Ascending aorta (tissue), 2 donors: ENCODE data around the gene CELSR2. TPM values are rescaled to one million over a fixed set of nuclear protein-coding genes. Genes with fewer than 3 reads are reported as not detected.

ENCODE experiments used
- DNase-seq, 2 donors: peaks; one replicate each; pipeline ENCODE4 v3.0.0-alpha.2; 2019; ENCODE audit warnings: low spot score in 2 of 2
- H3K27ac ChIP-seq, 2 donors: fragments of 200-600 bp; sonication (generic); one replicate each; pipeline ENCODE4 v1.5.1; 2016 to 2017; ENCODE audit warnings: mild to moderate bottlenecking in 1 of 2
- H3K27me3 ChIP-seq: fragments of 200-600 bp; sonication (generic); one replicate; pipeline ENCODE4 v1.5.1; 2017
- H3K36me3 ChIP-seq, 2 donors: fragments of 200-600 bp; sonication (generic); one replicate each; pipeline ENCODE4 v1.5.1; 2016
- H3K4me1 ChIP-seq, 2 donors: fragments of 200-600 bp; sonication (generic); one replicate each; pipeline ENCODE4 v1.5.1; 2016 to 2017; ENCODE audit warnings: mild to moderate bottlenecking in 1 of 2
- H3K4me3 ChIP-seq, 2 donors: fragments of 200-600 bp; sonication (generic); one replicate each; pipeline ENCODE4 v1.5.1; 2016 to 2017; ENCODE audit warnings: mild to moderate bottlenecking in 1 of 2
- H3K9me3 ChIP-seq, 2 donors: fragments of 200-600 bp; sonication (generic); one replicate each; pipeline ENCODE4 v1.5.1; 2016
- intact Hi-C: fragments of 100-400 bp; cut with DNase I; formaldehyde crosslinking; loops from one replicate; pipeline ENCODE4 v1.15.1; 2023
- total RNA-seq: library from RNA; depleted of rRNA; stranded (reverse); fragments of >200 nt; gene quantifications from one replicate; pipeline ENCODE4 v1.1.0, GENCODE V29; 2016
- TF ChIP-seq, protein P1 (sequence below), 3 experiments: fragments of 200-600 bp in 2 of 3; fragments of 450-650 bp in 1 of 3; sonication (generic) in 2 of 3; IDR thresholded peaks; one replicate each; pipeline ENCODE4 v1.5.1; 2016 to 2019; ENCODE audit warnings: antibody characterized with exemption in 3 of 3, mild to moderate bottlenecking in 1 of 3, moderate library complexity in 1 of 3

CELSR2 gene
- total RNA-seq, 1 donor from 2014 or later = 3.6 TPM

DNA sequence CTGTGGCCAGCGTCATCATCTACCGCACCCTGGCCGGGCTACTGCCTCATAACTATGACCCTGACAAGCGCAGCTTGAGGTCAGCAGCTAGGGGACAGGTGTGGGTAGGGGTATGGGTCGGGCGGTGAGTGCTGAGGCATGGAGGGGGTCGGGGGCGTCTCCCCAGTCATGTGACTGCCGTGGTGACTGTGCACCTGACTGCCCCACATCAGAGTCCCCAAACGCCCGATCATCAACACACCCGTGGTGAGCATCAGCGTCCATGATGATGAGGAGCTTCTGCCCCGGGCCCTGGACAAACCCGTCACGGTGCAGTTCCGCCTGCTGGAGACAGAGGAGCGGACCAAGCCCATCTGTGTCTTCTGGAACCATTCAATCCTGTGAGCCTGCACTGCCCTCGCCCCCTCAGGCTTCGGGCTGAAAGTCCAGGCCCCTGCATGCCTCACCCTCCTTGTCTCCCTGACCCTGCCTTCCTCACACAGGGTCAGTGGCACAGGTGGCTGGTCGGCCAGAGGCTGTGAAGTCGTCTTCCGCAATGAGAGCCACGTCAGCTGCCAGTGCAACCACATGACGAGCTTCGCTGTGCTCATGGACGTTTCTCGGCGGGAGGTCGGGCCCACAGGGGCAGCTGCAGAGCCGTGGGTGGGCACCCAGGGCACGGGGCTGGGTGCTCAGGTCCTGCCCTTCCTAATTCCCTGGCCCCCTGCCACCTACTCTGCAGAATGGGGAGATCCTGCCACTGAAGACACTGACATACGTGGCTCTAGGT is 20.1 kb downstream of the CELSR2 start:
- H3K36me3 ChIP-seq = peaks cover 4 to 5% of the 10 kb centered on the region in 2 donors
- H3K4me3 ChIP-seq = no peak overlapping the region
- TF ChIP-seq, protein P1, sequence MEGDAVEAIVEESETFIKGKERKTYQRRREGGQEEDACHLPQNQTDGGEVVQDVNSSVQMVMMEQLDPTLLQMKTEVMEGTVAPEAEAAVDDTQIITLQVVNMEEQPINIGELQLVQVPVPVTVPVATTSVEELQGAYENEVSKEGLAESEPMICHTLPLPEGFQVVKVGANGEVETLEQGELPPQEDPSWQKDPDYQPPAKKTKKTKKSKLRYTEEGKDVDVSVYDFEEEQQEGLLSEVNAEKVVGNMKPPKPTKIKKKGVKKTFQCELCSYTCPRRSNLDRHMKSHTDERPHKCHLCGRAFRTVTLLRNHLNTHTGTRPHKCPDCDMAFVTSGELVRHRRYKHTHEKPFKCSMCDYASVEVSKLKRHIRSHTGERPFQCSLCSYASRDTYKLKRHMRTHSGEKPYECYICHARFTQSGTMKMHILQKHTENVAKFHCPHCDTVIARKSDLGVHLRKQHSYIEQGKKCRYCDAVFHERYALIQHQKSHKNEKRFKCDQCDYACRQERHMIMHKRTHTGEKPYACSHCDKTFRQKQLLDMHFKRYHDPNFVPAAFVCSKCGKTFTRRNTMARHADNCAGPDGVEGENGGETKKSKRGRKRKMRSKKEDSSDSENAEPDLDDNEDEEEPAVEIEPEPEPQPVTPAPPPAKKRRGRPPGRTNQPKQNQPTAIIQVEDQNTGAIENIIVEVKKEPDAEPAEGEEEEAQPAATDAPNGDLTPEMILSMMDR (IDR thresholded peaks at IDR 0.05) = no peak
- no peaks in the 10 kb centered on the region for H3K9me3 ChIP-seq
- H3K4me1 ChIP-seq = no peaks in the 10 kb centered on the region
- no peak overlapping the region for H3K27ac ChIP-seq
- intact Hi-C loops = no loop called here
- H3K27me3 ChIP-seq = no peaks in the 10 kb centered on the region
- DNase-seq = no peak

DNA sequence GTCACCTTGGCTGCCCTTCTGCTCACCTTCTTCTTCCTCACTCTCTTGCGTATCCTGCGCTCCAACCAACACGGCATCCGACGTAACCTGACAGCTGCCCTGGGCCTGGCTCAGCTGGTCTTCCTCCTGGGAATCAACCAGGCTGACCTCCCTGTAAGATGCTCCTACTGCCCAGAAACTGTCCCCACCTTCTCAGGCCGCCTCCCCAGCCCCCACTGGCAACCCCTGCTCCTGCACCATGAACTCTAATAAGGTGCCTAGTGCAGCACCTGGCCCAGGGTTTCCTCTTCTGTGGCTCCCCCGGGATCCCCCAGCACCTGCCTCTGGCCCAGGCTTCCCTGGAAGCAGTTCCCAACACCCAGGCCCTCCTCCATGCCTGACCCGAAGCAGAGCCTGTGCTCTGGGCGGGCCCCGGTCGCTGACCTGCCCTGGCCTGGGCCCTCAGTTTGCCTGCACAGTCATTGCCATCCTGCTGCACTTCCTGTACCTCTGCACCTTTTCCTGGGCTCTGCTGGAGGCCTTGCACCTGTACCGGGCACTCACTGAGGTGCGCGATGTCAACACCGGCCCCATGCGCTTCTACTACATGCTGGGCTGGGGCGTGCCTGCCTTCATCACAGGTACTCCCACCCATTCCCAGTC is 20.8 kb downstream of the CELSR2 start:
- DNase-seq = no peak
- intact Hi-C loops = no loop called here
- Histone ChIP-seq H3K36me3 (peaks cover 4 to 5% of the 10 kb centered on the region in 2 donors), H3K9me3 (no peaks in the 10 kb centered on the region), H3K27ac (no peak overlapping the region), H3K27me3 (no peaks in the 10 kb centered on the region), H3K4me1 (no peaks in the 10 kb centered on the region), H3K4me3 (no peak overlapping the region)
- TF ChIP-seq, protein P1 (IDR thresholded peaks at IDR 0.05) = no peak

DNA sequence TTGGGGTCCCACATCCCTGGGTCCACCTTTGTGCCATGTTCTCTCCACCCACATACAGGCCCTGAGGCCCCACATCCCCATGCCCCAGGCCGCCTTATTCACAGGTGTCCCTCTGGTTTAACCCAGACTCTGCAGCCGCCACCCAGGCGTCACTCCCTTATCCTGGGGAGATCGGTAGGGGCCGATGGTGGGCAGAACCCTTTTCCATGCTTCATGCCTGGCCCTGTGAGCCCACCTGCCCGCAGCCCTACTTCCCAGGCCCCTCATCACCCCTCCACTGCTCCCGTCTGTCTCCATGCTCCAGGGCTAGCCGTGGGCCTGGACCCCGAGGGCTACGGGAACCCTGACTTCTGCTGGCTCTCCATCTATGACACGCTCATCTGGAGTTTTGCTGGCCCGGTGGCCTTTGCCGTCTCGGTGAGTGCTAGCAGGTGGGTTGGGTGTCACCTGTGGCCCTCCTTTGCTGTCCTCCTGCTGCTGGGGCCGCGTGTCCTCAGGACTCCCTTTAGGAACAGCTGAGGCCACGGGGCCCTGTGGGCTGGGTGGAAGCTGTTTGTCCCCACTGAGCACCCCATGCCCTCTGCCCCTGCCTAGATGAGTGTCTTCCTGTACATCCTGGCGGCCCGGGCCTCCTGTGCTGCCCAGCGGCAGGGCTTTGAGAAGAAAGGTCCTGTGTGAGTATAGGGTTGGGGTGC is 21.4 kb downstream of the CELSR2 start:
- Histone ChIP-seq H3K4me1 (no peaks in the 10 kb centered on the region), H3K27ac (no peak overlapping the region), H3K36me3 (peaks cover 4 to 5% of the 10 kb centered on the region in 2 donors), H3K4me3 (no peak overlapping the region), H3K9me3 (no peaks in the 10 kb centered on the region), H3K27me3 (no peaks in the 10 kb centered on the region)
- TF ChIP-seq, protein P1 (IDR thresholded peaks at IDR 0.05) = no peak
- DNase-seq = no peak
- intact Hi-C loops = no loop called here

DNA sequence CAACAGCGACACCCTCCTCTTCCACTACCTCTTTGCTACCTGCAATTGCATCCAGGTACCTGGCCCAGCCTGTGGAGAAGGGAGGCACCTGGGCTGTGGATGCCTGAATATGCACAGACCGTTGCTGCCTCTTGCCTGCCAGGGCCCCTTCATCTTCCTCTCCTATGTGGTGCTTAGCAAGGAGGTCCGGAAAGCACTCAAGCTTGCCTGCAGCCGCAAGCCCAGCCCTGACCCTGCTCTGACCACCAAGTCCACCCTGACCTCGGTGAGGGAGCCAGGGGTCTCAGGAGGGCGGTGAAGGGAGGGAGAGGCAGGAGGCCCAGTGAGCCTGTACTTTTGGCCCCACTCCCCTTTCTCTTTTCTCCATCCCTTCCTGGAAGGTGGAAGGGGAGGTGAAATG is 22.1 kb downstream of the CELSR2 start:
- no peak overlapping the region for H3K27ac ChIP-seq
- H3K9me3 ChIP-seq = no peaks in the 10 kb centered on the region
- no peaks in the 10 kb centered on the region for H3K27me3 ChIP-seq
- TF ChIP-seq, protein P1 (IDR thresholded peaks at IDR 0.05) = no peak
- intact Hi-C loops = no loop called here
- H3K4me1 ChIP-seq = no peaks in the 10 kb centered on the region
- H3K36me3 ChIP-seq = peaks cover 4 to 5% of the 10 kb centered on the region in 2 donors
- no peak overlapping the region for H3K4me3 ChIP-seq
- no peak for DNase-seq

DNA sequence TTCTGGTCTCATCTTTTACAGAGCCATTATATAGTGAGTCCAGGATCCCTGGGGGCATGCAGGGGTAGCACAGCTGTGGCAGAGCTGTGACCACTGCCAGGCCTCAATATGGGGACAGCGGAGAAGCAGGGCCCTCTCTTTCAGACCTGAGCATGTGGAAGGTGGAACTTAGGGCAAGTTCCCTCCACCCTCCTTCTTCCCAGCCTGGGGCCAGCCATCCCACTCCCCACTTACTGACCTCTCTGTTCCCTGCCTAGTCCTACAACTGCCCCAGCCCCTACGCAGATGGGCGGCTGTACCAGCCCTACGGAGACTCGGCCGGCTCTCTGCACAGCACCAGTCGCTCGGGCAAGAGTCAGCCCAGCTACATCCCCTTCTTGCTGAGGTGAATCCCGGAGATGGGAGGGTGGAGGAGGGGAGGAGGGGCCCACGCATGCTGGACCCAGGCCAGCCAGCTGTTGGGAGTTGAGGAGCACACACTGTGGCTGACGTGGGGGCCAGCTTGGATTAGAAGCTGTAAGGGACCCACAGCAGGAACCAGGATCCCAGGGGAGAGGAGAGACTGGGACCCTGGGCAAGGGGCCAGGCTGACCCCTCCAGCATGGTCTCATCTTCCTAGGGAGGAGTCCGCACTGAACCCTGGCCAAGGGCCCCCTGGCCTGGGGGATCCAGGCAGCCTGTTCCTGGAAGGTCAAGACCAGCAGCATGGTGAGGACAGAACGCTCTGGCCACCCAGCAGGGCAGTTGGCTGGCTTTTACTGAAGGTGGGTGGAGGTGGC is 22.9 kb downstream of the CELSR2 start:
- H3K9me3 ChIP-seq = no peaks in the 10 kb centered on the region
- TF ChIP-seq, protein P1 (IDR thresholded peaks at IDR 0.05) = no peak
- H3K4me1 ChIP-seq = peaks cover 0 to under 1% of the 10 kb centered on the region in 2 donors
- intact Hi-C loops = no loop called here
- no peak overlapping the region for H3K4me3 ChIP-seq
- H3K27me3 ChIP-seq = no peaks in the 10 kb centered on the region
- DNase-seq = no peak
- H3K36me3 ChIP-seq = peaks cover 4 to 5% of the 10 kb centered on the region in 2 donors
- no peak overlapping the region for H3K27ac ChIP-seq
